Measurements from ENCODE around the gene FAM229A.
A peak's percentile ranks its signal among the peaks of the same experiment; 100 is the strongest.

Gene FAM229A

DNA sequence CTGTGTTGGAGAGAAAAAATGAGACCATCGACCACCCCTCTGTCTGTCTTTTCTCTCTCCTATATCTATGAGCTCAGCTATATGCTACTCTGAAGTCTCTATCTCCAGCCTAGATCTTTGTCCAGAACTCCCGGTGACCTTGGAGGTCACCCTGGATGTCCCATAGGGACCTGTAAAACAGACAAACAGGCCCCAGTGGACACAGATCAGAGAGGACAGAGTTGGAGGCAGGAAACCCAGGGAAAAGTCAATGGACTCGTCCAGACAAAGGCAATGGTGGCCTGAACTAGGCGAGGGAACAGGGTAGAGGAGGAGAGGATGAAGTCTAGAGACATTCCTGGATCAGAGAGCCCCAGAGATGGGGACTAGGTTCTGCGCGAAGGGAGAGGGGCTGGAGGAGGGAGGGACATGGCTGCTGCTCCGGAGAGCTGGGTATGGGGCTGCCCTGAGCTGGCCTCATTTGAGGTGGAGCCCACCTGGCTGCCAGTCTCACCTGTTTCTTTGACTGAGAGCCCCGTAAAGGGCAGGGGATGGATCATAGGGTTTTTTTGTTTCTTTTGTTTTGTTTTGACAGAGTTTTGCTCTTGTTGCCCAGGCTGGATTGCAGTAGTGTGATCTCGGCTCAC, 15.6 kb downstream of the FAM229A start:
- no peak for DNase-seq (ENCODE audit: low spot score)

DNA sequence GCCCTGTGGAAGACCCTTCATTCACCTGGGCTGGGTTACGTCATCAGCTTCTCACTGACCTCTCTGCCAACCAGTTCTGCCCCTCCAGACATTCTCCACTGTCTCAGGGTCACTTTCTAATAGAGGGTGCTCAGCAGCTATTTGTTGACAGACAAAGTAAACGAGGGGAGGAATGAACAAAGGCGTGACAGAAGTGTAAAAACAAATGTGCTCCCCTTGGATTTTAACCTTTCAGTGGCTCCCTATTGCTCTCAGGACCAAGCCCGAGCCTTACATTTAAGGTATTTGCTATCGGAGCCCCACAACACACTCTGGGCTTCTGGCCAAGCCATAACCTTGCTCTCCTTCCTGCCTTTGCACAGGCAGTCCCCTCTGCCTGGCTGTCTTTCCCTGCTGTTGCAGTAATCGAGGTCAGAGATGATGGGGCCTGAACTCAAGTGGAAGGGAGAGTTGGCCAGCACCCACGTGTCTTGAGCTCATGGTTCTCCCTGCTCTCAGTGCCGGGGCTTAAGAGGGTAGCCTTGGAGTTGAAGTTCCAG, 16.9 kb downstream of the FAM229A start:
- no peak for DNase-seq (ENCODE audit: low spot score)

DNA sequence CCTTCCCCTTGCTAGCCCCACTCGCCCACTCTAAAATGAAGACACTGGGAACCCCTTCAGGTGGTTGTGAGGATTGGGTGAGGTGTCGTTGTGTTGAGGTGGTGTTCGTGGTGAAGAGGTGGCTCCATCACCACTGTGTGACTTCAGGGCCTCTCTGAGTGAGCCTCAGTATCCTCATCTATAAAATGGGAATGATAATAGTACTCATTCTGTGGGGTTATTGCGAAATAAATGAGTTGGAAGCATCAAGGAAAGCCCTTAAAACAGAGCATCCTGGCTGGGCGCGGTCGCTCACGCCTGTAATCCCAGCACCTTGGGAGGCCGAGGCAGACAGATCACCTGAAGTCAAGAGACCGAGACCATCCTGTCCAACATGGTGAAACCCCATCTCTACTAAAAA, 19.6 kb downstream of the FAM229A start:
- no peak for DNase-seq (ENCODE audit: low spot score)

DNA sequence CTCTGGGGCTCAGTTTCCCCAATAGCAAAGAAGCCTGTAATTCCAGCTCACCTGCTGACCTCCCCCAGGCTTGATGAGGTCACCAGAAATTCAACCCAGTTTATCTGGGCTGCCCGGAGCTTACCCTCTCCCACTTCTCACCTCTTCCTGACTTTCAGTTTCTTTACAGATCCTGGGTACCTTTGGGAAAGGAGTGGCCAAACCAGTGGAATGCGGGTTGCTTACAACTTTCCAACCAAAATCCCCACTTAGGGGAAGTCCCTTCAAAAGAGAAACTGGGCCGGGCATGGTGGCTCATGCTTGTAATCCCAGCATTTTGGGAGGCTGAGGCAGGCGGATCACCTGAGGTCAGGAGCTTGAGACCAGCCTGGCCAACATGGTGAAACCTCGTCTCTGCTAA, 20.3 kb downstream of the FAM229A start:
- no peak for DNase-seq (ENCODE audit: low spot score)

DNA sequence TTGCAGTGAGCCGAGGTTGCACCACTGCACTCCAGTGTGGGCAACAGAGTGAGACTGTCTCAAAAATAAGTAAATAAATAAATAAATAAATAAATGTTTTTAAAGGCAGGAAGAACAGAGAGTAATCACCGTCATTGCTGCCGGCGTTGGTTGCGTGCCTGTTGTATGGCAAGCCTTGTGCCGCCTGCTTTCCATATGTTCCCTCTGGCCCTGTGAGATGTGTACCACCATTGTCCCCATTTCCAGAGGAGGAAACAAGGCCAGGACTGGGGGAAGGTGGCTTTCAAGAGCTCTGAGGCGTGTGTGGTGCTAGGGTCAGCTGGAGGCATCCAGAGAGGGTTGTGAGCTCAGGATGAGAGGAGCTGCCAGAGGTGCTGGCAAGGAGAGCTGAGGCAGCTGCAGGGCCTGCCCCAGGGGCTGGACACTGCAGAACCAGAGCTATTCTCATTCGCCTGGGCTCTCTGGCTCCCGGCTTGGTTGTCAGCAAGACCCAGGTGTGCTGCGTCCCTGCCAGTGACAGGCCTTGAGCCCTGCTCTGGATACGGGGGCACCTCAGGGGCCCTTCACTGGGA, 21.0 kb downstream of the FAM229A start:
- DNase-seq (ENCODE audit: low spot score), result no peak

DNA sequence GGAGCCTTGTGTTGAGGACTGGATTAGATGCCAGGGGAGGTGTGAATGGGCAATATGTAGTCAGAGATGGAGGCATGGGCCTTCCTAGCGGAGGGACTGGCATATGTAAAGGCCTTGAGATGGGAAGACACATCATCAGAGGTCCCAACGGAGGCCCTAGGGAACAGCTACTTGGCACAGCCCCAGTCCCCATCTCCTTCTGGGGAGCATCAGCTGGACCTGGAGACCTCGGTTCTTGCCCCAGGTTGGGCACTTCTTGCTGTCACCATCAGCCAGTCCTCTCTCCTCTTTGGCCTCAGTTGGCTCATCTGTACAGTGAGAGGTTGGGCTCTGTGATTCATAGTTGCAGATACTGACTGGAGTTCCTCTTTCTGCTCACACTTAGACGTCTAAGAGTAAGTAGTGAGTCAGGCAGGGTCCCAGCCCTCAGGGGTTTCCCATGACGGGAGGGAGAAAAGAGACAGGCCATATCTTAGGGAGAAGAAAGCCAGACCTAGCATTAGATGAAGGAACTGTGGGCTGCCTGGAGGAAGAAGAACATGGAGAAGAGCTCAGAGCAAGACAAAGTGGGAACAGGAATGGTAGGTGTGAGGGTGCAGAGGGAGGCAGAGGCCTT, 22.8 kb downstream of the FAM229A start:
- no peak for DNase-seq (ENCODE audit: low spot score)

DNA sequence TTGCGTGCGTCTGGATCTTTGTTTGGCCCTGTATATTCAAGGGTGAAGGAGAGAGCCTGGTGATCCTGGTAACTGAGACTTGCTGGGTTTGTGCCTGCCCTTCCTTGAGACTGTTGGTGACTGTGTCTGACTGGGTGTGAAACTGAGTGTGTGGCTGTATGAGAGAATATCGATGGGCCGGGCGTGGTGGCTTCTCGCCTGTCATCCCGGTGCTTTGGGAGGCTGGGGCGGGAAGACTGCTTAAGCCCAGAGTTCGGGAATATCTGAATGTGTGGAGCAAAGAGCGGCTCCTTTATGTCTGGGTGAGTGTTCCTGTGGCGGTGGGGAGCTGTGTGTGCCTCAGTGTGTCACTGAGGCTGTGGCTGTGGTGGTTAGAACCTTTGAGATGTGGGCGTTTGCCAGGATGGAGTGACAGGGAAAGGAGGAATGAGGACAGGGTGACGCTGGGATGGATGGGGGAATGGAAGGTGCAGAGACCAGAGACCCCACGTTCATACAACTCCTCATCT, 23.6 kb downstream of the FAM229A start:
- no peak for DNase-seq (ENCODE audit: low spot score)

DNA sequence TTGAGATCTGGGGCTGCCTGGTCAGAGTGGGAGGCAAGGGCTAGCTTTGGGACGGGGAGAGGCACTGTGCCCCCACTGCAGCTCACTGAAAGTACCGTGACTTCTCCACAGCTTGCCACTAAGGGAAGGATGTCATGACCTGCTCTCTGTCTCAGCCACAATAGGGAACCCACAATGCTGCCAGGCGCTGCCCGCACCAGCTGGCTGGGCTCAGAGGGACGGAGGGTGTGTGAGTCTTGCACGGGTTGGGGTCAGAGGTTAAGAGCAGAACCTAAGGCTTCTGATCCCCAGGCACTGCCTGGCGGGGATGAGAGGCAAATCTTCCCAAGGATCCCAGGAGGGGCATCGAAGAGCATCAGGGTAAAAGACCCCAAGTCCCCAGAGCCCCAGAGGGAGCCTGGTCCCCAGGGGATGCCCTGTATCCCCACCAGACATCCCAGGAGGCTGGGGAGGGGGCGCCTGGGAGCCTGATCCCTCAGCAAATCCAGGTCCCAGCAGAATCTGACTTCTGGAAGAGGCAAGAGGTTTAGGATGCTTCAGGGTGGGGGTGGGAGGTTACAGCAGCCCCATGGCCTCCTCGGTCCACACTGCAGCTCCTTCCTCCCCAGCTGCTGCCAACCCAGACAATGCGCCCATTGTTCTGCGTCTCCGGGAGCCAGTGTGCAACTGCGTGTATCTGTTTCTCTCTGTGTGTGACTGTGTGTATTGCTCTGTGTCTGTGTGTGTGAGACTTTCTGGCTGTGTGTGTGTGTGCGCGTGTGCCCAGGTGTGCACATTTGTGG, 24.2 kb downstream of the FAM229A start:
- DNase-seq (ENCODE audit: low spot score), result no peak

DNA sequence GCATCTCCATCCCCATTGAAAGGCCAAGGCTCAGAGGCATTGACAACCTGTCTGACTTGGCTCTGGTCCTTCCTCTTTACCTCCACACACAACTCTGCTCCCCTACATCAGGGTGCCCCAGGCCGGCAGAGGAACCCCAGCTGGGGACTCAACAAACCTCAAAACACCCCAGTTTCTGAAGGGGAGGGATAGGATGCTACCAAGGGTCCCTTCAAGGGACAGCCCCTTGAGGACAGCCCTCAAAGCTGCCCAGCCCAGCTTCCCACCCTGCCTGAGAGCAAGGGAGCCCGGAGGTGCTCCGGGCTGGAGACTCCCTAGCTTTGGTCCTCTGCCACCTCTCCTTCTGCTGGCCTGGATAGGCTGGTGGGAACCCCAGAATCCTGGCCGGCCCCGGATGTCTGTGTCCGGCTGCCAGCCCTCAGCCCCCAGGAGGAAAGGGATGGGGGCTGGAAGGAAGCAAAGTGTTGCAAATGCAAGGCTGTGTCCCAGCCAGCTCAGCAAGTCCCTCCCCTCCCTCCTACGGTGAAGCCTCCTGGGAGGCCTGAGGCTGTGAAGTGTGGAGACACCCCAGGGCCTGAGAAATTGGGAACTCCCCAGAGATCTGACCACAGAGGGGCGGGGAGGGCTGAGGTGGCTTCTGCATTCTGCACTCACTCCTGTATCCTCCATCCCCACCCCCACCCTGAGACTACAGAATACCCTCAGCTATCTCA, 25.2 kb downstream of the FAM229A start:
- DNase-seq (ENCODE audit: low spot score), result no peak

DNA sequence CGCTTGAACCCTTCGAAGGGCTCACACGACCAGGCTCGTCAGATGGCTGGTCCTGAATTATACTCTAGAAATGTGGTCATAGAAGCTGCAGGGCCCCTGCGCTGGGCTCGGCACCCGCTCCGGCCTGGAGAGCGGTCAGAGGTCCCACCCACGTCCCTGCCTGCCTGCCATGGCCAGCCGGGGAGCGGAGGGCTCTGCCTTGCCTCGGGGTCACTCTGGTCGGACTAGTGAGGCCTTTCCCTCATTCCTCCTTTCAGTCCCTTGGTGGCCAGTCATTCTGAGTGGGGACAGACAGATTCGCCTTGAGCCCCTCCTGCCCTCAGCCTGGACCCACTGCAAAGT, 25.7 kb downstream of the FAM229A start:
- no peak for DNase-seq (ENCODE audit: low spot score)

DNA sequence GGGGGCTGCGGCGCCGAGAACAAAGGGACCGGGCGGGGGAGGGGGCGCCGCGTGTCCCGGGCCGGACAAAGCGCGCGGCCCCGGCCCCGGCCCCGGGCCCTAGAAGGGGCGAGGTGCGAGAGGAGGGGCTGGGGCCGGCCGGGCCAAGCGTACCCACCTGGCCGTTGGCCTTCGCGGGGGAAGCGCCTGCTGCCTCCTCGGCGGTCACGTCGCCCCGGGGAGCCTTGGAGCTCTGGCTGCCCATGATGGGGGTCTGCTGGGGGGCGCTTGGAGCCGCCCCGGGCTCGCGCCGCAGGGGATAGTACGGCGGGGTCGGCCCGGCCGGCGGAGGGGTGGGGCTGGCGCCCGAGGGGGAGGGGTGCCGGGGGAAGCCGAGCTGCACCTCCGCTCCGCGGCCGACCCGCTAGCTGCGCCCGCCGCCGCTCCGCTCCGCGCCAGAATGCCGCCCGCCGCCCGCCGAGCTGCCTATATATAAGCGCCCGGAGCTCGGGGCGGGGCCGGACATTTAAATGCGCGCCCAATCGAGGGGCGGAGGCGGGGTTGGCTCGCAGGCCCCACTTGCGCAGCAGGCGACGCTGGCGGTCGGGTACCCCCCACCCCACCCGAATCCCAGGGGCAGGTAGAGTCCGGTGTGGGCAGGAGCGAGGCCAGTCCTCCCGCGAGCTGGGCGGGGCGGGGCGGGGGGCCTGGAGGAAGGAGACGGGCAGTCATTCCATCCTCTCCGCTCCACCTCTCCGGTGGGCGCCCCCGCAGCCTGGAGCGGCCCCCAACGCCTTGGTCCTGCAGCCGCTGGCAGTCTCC, 26.3 kb downstream of the FAM229A start, which contains the start of gene MARCKSL1:
MARCKSL1 (minus strand) TSS at position 444 of the 801 bp plus-strand sequence; CDS start at position 244, 200 bp downstream.
- DNase-seq (ENCODE audit: low spot score), result peak; percentile 92

DNA sequence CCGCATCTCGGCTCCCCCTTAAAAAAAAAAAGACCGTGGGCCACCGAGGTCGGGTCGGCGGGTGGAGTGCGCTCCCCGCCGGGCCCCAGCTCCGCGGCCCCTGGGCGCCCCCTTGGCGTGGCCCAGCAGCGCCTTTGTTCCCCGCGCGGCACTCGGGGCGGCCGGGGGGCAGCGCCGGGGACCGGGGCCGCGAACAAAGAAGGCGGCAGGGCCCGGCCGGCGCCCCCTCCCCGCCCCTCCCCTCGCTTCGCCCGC, 26.8 kb downstream of the FAM229A start:
- DNase-seq (ENCODE audit: low spot score), result no peak

DNA sequence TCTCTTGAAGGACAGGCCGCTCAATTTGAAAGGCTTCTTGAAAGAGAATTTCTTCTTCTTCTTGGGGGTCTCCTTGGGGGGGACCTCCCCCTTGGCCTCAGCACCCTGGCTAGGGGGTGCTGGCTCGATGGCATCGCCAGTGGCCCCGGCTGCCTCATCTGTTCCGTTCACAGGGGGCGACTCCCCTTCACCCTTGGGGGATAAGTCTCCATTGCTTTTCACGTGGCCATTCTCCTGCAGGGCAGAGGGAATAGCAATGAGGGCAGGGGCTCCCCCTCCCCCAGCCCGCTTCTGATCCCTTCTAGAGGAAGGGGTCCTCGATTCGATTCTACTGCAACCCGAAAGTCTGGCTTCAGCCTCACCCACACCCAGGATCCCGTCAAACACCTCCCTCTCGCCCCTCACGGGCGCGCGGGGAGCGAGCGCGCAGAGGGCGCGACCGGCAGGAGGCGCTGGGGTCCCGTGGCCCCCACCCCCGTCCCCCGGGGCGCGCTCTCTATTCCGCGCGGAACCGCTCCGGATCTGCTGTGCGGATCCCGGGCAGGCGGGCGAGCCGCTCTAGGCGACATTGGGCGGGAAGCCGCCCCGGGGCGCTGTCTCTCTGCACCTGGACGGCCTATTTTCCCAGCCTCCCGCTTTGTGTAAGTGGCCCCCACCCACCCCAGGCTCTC, 27.3 kb downstream of the FAM229A start:
- DNase-seq (ENCODE audit: low spot score), result peak; percentile 73

DNA sequence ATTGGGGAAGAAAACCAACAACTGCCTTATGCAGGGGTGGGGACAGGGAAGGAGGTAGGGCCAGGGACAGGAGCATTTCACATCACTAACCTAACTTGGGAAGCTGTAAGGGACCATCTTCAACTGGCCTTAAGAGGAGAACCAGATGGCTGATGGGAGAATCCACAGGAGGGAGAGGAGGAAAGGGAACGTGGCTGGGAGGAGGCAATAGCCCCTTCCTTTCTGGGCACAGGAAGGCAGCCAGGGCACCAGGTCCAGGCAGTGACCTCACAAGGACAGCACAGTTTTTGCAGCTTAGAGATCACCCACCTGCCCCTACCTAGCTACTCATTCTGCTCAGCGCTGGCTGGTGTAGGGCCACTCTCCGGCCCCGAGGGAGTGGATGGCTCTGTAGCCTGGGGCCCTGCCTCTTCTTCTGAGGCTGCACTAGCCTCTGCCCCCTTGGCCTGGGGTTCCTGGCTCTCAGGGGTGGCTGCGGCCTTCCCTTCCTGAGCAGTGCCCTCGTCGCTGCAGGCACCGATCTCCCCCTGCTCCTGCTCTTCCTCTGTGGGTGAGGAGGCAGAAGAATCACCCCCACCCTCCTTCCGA, 27.9 kb downstream of the FAM229A start:
- DNase-seq (ENCODE audit: low spot score), result no peak

DNA sequence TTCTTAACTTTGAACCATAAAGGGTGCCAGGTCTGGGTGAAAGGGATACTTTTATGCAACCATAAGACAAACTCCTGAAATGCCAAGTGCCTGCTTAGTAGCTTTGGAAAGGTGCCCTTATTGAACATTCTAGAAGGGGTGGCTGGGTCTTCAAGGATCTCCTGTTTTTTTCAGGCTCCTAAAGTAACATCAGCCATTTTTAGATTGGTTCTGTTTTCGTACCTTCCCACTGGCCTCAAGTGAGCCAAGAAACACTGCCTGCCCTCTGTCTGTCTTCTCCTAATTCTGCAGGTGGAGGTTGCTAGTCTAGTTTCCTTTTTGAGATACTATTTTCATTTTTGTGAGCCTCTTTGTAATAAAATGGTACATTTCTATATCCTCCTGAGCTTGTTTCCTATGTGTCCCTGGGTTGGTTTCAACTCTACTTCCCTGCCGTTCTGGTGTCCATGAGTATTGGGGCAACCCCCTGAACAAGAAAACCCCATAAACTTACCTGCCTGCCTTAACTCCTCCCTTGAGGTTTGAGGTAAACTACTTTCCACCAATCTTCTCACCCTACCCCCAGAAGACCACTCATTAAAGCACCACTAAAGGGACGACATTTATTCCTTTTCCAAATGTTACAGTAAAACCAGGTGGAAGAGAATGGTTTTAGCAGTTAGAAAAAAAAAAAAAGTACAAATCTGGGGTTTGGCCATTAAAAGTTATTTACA, 28.9 kb downstream of the FAM229A start:
- DNase-seq (ENCODE audit: low spot score), result no peak

DNA sequence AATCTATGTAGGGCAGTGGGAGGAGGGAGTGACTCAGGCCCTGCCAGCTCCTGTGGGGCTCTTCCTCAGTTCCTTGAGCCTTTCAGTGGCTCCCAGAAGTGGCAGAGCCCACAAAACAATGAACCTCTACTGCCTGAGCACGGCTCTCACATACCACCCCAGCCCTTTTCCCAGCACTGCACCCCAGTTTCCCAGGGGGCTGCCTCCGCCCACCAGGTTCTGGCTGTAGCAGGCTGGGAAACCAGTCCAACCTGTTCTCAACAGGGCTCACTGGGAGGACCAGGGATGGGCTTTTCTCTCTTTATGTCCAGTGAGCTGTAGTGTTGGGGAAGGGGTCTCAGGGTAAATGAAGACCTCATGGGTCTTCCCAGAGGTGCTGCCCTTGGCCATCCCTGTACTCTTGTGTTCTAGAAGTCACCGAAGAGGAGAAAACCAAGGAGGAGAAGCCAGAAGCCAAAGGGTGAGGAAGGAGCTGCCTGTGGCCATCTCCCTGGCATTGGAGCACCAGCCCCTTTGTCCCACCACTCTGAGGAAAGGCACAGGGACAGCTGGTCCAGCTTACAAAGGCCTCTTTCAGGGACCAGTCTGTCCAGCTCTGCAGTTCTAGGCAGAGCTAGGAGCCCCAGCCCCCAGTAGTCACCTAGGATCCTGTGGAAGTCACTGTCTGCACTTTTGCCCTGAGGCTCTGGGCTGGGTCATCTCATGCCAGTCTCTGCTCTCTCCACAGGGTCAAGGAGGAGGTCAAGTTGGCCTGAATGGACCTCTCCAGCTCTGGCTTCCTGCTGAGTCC, 29.8 kb downstream of the FAM229A start:
- DNase-seq (ENCODE audit: low spot score), result no peak

DNA sequence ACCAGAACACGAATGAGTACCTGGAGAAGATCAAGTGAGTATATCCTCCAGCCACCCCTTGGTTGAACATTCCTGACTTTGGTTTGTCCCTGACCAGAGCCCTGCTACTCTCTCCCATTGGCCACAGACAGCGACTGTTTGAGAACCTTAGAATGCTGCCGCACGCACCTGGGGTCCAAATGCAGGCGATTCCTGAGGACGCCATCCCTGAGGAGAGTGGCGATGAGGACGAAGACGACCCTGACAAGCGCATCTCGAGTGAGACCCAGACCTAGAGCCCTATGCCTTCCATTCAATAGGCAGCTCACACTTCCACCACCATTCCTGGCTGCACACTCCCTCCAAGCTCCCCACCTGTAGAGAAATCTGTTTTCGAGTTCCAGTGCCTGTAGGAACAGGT, 30.7 kb downstream of the FAM229A start:
- DNase-seq (ENCODE audit: low spot score), result peak; percentile 47

DNA sequence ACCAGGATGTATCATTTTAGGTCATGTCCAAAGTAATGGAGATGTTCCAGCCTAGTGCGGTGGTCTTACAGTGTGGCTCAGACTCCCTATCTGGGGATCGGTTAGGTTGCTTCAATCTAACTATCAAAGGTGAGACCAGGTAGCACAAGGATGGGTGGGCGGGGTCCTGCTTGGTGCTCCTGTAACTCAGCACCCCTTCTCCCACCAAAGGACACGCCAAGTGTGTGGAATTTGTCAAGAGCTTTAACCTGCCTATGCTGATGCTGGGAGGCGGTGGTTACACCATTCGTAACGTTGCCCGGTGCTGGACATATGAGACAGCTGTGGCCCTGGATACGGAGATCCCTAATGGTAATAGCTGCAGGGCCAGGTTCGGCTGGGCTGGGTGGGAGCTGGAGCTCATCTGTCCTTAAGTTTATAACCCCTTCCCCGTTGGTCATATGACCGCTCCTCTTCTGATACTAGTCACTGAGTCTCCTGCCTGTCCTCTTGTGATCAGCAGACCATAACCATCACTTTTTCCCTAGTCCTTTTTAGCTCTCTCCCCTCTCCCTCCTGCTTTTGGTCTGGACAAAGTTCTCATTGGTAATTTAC, 31.6 kb downstream of the FAM229A start:
- no peak for DNase-seq (ENCODE audit: low spot score)
